OCI-M1 (cell line): Measurements from ENCODE around the gene ALKBH1.
"Not testable (repeated sequence)": the region's sequence is repeated elsewhere in the genome, so short reads cannot be mapped to it uniquely, and the experiment has no call there.

ENCODE experiments used
- DNase-seq: peaks from one replicate; lab custom pipeline; 2025; lab: John Stamatoyannopoulos, UW

Gene ALKBH1, protein sequence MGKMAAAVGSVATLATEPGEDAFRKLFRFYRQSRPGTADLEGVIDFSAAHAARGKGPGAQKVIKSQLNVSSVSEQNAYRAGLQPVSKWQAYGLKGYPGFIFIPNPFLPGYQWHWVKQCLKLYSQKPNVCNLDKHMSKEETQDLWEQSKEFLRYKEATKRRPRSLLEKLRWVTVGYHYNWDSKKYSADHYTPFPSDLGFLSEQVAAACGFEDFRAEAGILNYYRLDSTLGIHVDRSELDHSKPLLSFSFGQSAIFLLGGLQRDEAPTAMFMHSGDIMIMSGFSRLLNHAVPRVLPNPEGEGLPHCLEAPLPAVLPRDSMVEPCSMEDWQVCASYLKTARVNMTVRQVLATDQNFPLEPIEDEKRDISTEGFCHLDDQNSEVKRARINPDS

DNA sequence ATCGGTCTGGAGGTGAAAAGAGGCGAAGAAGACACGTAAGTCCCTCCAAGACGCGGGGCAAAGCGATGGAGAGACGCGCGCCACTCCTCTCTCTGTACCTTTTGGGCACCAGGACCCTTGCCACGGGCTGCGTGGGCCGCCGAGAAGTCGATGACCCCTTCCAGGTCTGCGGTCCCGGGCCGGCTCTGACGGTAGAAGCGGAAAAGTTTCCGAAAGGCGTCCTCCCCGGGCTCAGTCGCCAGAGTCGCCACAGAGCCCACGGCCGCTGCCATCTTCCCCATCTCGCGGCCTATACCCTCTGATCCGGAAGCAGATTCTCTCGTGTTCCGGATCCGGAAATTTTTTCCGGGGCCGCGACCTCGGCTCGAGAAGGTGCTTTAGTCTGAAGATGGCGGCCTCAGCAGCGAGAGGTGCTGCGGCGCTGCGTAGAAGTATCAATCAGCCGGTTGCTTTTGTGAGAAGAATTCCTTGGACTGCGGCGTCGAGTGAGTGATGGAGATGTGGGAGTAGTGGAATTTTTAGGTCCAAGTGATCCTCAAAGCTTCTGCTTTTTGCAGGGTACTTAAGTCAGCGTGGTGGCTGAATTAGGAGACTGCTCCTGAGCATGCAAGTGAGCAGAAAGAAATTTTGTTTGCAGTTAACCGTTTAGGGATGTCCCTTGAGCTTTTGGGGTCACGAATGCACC, at the start of gene ALKBH1, which contains the start of gene SLIRP:
Gene ALKBH1 (minus strand): TSS at position 300 of the 685 bp plus-strand sequence. CDS start 19 bp downstream, at position 281.
Gene SLIRP (plus strand): TSS at position 380 of the 685 bp plus-strand sequence. CDS start 9 bp downstream, at position 389.
- DNase-seq: peak; percentile 90

DNA sequence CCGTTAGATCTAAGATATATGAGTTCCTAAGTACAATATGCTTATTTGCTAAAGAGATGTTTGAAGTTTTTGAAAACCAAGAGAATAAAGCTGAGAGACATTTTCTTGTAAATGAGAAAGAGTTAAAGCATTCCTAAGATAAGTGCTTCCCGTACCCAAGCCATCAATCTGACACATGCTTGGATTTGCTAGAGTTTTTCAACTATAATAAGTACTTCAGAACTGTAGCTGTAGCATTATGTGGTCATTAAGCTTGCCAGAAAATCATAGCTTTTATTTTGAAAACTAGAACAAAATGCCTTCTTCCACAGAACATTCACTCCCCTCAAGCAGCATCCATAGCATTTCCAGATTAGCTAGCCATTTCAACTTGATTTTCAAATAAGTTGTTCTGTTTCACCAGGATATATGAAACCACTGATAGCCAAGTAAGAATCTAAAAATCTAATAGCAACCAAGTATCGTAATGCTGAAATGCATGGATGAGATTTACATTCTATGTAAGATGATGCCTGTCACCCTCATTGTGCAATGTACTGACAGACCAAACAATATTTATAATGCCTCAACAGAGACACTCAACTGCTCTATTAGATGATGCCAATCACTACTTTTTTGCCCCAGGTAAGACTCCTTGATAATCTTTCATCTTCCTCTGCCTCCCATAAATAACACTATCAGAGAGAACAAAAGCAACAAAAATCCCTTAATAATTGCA, 45.1 kb upstream of the ALKBH1 start:
- no peak for DNase-seq

DNA sequence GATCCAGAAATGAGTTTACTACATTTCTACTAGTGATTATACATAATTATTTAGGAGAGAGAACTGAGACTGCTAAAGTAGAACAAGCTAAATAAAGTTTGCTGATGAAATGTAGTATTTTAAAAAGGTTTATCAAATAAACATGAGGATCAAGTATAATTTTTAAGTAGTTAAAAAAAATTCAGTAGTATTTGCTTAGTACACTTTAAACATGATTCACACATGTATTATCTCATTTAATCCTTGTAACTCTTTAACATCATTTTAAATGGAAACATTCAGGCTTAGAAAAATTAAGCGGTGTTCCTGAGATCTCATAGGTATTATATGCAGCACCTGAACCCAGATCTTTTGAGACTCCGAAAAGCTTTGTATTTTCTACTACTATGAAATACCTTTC, 44.4 kb upstream of the ALKBH1 start:
- no peak for DNase-seq

DNA sequence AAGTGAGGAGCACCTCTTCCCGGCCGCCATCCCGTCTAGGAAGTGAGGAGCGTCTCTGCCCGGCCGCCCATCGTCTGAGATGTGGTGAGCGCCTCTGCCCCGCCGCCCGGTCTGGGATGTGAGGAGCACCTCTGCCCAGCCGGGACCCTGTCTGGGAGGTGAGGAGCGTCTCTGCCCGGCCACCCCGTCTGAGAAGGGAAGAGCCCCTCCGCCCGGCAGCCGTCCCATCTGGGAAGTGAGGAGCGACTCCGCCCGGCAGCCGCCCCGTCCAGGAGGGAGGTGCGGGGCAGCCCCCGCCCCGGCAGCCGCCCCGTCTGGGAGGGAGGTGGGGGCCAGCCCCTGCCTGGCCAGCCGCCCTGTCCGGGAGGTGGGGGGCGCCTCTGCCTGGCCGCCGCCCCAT, 39.6 kb upstream of the ALKBH1 start:
- DNase-seq: not testable (repeated sequence)

DNA sequence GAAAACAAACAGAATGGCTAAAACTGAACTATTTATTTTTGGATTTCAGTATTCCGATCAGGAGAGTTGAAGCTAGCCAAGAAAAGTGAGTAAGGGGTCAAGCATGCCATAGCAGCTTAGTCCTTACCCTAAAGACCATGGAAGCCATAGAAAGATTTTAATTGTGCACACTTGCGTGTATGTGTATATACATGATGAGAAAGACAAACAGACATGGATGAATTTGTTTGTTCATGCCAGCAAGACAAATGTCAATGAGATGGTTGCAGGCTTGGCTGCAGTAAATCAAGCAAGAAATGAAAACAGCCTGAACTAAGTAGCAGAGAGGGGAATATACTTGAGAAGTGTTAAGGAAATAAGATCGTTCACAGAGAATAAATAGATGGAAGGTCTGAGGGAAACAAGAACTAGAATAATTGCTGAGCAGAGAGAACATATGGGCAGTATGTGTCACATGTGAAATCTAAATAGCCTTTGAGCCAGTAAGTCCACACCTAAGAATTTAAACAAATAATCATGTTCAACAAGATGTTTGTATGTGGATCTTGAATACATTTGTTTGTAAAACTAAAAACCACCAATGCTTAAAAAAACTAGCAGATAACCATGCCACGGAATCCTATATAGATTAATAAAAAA, 38.4 kb upstream of the ALKBH1 start:
- DNase-seq: no peak

DNA sequence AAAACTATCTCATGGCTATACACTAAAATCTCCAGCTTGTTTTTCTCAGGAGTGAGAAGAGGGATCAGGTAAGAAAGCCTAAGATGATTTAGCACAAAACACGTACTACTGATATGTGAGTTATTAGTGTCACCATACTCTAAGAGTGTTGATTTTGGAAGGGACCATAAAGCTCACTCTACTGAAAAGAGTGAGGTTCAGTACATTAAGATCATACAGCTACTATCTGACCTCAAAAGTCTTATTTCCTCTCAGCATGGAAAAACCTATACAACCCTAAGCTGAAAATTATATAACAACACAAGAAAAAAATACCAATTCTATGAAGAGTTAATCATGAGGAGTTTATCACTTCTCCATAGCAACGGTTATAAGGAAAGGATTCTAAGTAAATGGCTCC, 33.6 kb upstream of the ALKBH1 start:
- DNase-seq: no peak

DNA sequence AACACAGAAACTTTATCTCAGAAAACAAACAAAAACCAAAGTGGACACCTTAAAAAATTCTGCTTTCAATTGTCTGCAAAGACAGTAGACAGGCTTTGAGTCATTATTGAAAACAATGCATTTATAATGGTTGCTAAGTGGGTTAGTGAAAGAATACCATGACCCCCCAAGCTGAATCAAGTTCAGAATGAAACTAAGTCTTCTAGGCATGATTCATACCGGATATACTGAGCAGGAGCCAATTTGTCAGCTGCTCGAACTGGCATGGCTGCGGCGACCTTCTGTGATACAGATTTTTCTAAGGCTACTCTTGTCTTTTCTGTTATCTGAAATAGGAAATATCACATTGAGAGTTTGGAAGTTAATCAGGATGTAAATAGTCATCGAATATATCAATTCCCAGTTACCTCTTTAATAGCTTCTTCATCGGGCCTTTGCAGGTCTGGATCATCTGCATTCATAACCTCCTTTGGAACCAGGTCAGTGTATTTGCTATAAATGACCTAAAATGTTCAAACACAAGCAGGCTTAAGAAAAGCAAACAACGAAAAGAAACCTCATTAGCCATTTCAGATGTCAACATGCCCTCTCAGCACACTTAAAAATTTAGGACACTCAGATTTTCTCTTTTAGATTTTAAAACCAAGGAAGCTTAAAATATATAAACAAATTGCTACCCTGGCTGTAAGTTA, 30.9 kb upstream of the ALKBH1 start:
- DNase-seq: no peak

DNA sequence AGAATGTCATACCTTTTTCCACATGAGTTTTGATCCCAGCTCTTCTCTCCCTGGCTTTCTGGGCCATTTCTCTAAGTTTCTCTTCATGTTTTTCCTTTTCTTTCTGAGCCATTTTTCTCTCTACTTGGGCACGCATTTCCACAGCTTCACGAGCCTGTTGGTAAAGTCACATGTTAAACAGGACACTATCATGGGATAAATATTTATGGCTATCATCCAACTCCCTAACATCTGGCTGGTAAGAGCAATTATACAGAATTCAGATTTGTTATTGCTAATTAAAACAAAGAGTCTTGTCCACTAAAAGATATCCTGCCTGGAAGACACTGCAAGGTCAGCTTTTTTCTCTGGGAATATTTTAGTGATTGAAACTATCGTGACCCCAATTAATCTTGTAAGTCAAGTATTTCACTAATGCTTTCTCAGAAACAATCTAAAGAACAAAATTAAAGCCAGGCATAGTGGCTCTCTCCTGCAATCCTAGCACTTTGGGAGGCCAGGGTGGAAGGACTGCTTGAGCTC, 23.2 kb upstream of the ALKBH1 start:
- DNase-seq: no peak

DNA sequence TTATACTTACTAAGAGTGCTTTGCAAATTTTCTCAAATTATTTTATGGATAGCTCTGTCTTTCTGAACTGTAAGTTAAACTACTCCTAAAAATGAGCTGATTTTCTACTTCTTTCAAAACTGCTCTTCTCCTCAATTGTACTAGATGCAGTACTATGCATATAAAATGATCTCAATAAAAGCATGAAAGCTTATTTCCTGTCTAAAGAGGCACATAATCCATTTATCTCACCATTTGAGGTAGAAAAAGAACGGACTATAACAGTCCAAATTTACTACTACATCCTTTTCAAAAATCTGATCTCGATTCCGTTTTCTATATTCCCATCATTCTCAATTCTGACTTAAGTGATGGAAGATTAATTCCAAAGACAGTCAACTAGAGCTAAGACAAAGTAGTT, 14.5 kb upstream of the ALKBH1 start:
- DNase-seq: no peak

DNA sequence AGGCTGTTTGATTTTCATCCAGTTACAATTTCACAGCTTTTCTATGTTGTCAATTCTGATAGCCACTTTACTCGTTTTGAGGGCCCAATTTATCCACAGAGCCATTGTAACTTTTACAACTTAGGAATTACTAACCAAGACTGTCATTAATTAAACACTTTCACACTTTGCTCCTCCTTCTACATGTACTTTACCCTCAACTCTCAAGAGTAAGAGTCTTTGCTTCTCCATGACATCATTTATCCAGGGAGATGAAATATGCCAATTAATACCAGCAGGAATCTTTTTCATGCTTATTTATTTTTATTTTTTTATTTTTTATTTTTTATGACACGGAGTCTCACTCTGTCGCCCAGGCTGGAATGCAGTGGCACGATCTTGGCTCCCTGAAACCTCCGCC, 13.6 kb upstream of the ALKBH1 start:
- no peak for DNase-seq

DNA sequence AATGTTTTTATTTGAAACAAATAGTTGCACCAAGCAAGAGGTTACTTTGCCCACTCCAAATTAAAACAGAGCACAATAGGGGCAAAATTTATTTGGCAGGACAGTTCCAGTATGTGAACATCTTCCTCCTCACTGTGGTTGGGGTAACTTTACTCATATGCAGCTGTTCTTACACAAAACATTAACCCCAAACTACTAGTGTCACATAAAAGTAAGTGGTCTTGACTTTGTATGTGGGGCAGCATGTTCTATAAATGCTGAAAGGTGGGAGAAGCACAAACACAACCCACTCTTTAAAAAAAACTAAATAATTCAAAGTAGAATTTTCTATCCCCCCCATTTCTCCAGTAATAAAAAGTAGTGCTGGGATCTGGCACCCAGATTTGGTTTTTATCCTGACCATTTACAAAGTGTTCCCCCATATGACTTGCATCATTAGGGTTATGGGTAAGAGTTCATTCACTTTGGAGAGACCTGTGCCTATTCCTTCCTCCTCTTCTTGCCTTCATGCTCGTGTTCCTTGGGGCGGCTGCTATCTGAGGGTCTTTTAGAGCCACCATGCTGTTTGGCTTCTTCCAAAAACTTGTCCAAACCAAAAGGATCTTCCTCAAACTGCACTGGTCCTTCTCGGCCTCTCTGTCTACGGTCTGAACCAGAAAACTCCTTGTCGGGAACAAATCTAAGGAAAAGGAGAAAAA, 9.9 kb upstream of the ALKBH1 start:
- DNase-seq: no peak

DNA sequence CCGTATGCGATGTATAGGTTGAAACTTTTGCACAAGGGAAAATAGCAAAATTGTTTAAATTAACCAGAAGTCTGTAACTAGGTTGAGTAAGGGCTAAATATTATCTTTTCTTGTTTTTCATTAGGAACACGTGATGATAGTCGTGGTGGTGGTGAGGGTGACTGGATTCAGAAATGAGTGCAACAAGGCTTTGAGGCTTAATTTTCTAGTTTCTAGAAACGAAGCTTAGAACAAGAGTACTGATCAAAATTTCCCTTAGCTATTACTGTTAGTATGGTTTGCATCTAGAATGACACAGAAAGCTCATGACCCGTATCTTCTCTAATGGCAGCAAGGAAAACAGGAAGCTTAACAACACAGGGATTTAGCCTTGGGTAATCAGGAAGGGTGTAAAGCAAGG, 7.1 kb upstream of the ALKBH1 start:
- DNase-seq: no peak

DNA sequence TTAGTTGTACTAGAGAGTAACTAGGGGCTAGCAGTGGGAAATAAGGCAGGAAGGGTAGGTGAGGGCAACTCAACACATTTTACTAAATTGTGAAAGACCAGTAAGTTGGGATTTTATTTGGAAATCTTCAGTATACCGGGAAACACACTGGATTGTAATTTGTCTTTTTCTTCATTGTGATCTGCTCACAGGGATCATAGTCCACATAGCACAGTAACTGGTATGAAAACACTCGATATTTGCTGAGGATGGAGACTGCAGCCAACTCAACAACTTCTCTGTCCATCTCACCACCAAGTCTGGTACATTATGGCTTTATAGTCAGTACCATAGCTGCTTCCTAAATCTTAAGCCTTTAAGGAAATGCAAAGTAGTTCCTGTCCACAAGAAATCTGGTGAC, 2.5 kb upstream of the ALKBH1 start:
- no peak for DNase-seq

DNA sequence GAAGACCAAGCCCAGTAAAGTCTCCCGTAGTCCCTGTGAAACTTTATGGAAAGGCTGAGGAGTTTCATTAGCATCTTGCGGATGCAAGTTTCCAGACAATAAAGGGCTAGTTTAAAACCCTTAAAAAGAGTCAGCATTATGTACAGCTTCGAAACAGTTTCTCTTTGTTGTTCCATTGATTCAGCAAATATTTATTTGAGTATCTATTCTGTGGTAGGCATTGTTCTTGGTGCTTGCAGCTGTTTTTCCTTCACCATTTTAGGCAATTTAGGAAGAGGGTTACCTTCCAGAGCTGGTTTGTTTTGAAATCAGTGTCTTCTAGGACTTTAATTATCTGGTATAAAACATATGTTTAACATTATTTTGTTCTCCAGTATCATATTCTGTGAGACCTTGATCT, 1.6 kb upstream of the ALKBH1 start:
- no peak for DNase-seq

DNA sequence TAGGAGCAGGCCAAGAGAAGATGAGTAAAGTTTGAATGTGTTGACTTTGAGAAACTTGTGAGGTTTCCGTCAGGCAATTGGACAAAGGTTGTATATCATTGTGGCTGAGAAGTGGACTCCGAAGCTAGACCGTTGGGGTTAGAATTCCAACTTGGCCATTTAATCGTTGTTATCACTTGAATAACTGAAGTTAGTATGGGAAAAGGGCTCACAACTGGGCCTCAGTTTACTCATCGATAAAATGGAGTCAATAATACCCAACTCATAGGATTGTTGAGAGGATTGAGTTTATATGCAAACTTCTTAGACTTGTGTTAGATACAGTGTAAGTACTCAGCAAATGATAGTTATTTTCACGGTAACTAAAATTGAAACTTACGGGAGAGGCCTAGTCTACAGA, 926 bp upstream of the ALKBH1 start:
- no peak for DNase-seq

DNA sequence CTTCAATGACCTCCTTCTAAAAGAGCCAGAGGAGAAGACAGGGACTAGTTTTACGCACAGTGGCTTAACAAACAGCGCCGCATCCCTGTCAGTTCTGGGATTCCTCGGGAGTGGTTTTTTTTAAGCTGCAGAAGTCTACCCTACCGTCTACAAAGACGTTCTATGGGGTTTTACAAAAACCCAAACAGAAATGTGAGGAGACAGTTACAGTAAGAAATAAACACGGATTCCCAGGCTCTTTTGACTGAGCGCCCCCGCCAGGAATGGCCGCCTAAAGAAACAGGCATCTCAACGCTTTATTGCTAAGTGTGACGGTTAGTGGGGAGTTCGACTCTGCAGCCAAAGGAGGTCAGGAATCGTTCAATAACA, 484 bp downstream of the ALKBH1 start:
- peak; percentile 64 for DNase-seq

DNA sequence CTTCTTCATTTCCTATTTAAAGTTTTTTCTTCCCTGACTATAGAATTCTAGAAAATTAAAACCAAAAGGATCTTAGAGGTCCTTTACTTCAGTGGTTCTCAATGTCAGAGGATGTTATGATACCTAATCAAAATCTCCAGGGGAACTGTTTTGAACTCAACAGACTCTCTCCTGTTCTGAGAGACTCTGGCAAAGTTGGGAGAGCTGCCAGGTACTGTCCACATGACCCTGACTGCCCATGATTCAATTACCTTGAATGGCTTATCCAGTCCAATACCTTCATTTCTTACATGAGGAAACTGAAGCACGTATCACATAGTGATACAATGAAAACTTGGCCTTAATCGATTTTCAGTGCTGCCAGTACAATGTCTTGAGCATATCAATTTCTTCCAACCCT, 16.6 kb downstream of the ALKBH1 start:
- DNase-seq: no peak

DNA sequence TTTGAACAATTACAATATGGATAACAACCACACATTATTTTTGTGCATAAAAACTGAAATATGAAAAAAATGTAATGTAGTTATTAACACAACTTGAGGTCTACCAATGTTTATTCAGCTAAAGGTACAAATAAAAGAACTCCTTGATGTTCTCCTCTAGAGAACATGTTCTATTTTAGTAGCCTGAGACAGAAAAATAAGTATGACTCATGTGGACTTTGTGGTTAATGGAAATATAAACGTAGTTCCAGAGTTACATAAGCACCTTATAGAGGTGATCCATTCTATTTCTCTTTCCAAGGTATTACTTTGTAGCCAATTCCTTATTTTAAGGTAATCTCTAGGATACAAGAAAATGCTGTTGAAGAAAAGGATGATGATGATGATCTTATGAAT, 25.7 kb downstream of the ALKBH1 start:
- no peak for DNase-seq

DNA sequence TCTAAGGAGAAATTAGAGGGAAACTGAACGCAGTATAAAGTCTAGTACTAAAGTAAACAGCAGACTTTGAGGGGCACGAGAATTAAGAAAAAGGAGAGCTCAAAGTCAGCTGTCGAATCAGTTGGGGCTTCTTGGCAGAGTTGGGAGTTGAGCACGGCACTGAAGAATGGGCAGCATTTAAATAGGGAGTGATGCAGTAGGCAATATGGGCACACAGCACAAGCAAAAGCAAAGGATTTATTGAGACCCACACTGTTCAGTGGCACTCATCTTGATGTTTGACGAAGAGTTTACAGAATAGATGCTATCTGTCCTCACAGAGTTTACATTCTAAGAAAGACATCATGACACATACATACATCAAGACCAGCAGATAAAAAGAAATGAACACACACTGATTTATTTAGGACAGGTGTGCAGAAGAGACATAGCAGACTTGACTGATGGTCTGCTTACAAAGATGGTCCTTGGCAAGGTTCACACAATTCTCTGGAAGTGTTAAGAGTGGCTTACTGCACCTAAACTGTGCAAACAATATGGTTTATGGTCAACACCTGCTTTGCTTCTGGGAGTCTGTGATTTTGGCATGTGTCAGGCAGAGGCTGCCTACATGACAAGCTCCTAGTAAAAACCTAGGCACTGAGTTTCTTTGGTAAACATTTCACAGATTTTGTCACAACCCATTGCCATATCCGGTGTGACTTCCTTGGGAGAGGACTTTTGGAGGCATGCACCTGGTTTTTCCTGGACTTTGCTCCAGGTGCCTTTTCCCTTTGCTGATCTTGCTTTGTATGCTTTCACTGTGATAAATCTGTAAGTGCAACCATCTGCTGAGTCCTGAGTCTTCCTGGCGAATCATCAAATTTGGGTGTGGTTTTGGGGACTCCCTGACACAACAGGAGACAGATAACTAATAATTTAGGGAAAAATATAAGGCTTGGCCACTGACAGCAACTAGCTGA, 26.3 kb downstream of the ALKBH1 start:
- DNase-seq: no peak

DNA sequence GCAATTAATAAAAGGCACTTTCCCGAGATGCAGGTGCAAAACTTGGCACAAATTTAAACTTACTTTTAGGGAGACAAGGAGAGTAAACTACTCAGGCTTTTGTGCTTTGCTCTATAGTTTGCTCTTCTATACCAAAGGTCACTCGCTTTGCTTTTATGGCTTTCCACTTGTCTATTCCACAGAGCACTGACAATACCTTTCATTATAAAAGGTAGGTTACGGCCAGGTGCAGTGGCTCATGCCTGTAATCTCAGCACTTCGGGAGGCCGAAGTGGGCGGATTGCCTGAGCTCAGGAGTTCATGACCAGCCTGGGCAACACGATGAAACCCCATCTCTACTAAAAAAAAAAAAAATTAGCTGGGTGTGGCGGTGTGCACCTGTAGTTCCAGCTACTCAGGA, 32.9 kb downstream of the ALKBH1 start:
- DNase-seq: no peak
